Activated CD4-positive, alpha-beta T cell treated with anti-CD3 and anti-CD28 coated beads, Interleukin-2, amount 50 U/mL, for 48 hours (primary cell): ENCODE data around the gene PARL.

Experiments
- DNase-seq, 2 experiments: peaks; one replicate each; pipeline ENCODE4 v3.0.0-alpha.2; 2020

Gene PARL

GRCh38 chr3:183844606-183845005 is 40.1 kb downstream of the PARL start:
- DNase-seq: no peak

GRCh38 chr3:183839751-183840150 is 44.9 kb downstream of the PARL start:
- DNase-seq: no peak

GRCh38 chr3:183837894-183838293 is 46.8 kb downstream of the PARL start:
- no peak for DNase-seq

GRCh38 chr3:183837390-183837789 is 47.3 kb downstream of the PARL start:
- no peak for DNase-seq

GRCh38 chr3:183833516-183833915 is 51.2 kb downstream of the PARL start:
- no peak for DNase-seq

- no peak for DNase-seq
These were observed 54.5 kb downstream of the PARL start for GRCh38 chr3:183830187-183830586.

GRCh38 chr3:183829466-183829865 is 55.2 kb downstream of the PARL start:
- DNase-seq: no peak

- DNase-seq: no peak
These were observed 56.2 kb downstream of the PARL start for GRCh38 chr3:183828538-183828870.

- no peak for DNase-seq
These were observed 56.7 kb downstream of the PARL start for GRCh38 chr3:183827809-183828537.

GRCh38 chr3:183826448-183827250 is 58.0 kb downstream of the PARL start:
- DNase-seq: no peak

- DNase-seq: peak; percentile 41 to 51
These were observed 59.1 kb downstream of the PARL start, which contains the start of gene MAP6D1 for GRCh38 chr3:183825456-183826161. Gene MAP6D1, minus strand, starts transcription at chr3:183825577. Its CDS starts 30 bp downstream, at chr3:183825547.

GRCh38 chr3:183824761-183825455 is 59.8 kb downstream of the PARL start:
- DNase-seq: peak; percentile 15 to 22

- DNase-seq: no peak
These were observed 60.7 kb downstream of the PARL start for GRCh38 chr3:183823963-183824362.

GRCh38 chr3:183822631-183823030 is 62.0 kb downstream of the PARL start:
- no peak for DNase-seq

- no peak for DNase-seq
These were observed 64.8 kb downstream of the PARL start for GRCh38 chr3:183819831-183820230.

GRCh38 chr3:183818706-183819624 is 65.7 kb downstream of the PARL start:
- no peak for DNase-seq

GRCh38 chr3:183818041-183818620 is 66.5 kb downstream of the PARL start:
- DNase-seq: no peak

GRCh38 chr3:183817639-183818038 is 67.0 kb downstream of the PARL start:
- DNase-seq: no peak

- no peak for DNase-seq
These were observed 67.8 kb downstream of the PARL start for GRCh38 chr3:183816681-183817510.

GRCh38 chr3:183815951-183816475 is 68.7 kb downstream of the PARL start:
- no peak for DNase-seq
